ENCODE data around the gene CIDEB.
"Not testable (repeated sequence)": the region's sequence is repeated elsewhere in the genome, so short reads cannot be mapped to it uniquely, and the experiment has no call there.

Gene CIDEB

DNA sequence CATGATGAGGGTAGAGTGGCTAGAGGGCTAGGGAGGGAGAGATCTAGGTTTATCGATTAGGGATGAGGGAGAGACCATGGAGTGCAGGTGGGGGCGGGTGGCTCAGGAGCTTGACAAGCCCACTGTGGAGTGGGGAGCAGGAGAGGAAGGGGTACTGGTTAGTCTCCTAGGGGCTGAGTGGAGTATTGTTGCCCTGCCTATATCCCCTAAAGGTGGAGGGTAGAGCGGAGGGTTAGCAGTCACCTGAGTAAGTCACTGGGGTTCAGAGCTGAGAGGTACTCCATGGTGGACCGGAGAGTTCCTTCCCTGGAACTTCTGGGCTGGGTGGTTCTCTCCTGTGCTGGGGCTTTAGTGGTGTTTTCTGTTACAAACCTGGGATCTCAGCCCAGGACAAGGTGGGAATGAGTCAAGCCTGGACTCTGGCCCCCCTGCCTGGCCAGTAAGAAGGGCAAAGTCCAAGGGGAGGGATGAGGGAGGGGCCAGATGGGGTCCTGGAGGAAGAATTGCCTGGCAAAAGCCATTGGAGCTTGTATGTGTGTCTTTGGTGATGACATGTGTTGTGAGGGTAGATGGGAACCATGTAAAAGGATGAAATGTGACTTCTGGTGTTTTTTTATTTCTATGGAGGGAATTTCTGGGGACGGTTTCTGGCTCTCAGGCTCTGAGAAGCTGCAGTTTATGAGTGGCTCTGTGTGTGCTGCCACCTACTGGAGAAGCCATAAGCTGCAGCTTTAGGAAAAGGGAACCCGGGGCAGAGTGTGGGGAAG is at the start of gene CIDEB:
Gene CIDEB (minus strand): TSS at position 403 of the 767 bp plus-strand sequence. CDS start 119 bp downstream, at position 284.
- no peak for DNase-seq (ENCODE audit: low read depth in 2 of 2)

GRCh38 chr14:24356208-24356607 is 48.4 kb upstream of the CIDEB start:
- no peak for DNase-seq (ENCODE audit: low read depth in 2 of 2)

- DNase-seq (ENCODE audit: low read depth in 2 of 2), result no peak
Observed at GRCh38 chr14:24355009-24355408, 47.2 kb upstream of the CIDEB start.

DNA sequence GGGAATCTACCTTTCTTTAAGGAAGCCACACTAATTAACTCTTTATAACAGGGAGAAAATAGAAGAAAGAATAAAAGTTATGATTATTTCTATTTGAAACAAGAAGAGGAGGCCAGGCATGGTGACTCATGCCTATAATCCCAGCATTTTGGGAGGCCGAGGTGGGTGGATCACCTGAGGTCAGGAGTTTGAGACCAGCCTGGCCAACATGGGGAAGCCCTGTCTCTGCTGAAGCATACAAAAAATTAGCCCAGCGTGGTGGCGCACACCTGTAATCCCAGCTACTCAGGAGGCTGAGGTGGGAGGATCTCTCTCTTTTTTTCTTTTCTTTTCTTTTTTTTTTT is 46.7 kb upstream of the CIDEB start:
- DNase-seq (ENCODE audit: low read depth in 2 of 2), result not testable (repeated sequence)

DNA sequence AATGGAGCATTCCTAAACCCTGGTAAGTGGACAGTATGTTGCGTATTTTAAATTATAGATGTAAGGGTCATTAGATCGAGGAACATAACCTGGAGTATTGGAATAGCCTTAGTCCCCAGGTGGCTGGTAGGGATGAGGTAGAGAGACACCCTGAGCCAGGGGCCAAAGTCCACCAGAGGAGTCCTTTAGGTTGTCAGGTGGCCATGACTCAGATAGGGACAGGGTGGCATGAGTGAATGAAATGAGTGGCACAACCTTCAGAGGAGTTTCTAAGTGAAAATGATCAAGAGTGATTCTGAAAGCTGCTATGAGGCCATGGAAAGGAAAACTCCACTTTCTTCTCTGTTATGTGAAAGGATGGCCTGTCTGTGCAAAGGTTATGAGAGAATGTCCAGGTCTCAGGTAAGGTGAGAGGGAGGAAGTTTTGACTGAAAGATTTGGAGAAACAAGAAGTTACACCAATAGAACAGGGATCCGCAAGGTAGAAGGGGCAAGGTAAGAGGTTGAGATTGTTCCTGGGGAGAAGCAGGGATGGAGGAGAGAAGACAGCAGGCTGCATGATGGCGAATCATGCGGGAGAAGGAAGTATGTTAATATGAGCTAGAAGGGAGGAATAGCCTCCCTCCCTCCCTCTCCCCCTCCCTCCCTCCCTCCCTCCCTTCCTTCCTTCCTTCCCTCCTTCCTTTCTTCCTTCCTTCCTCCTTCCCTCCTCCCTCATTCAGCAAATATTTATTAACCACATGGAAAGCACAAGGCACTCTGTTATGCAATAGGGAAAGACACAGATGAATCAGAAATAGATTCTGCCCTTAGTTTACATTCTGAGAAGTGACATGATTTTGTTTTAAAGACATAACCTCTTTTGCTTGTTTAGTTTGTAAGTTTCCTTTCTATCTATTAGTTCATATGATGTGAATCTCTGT is 46.0 kb upstream of the CIDEB start:
- no peak for DNase-seq (ENCODE audit: low read depth in 2 of 2)

DNA sequence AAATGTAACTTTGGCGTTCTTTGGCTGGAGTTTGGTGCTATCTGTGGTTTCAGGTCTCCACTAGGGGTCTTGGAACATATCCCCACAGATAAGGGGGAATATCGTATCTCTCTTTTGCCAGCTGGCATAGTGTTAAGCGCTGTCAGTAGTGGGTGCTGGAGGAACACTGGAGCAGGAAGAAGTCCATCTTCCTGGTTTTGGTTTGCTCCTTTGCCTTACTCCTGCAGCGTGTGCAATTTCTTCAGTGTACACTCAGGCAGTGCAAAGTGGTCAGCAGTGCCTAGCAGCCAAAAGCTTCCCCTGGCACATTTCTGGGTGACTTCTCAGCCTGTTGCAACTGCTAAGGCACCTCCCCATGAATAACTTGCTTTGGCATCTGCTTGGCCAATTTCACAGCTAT is 43.7 kb upstream of the CIDEB start:
- DNase-seq (ENCODE audit: low read depth in 2 of 2), result no peak

GRCh38 chr14:24349742-24350141 is 42.0 kb upstream of the CIDEB start:
- DNase-seq (ENCODE audit: low read depth in 2 of 2), result no peak

DNA sequence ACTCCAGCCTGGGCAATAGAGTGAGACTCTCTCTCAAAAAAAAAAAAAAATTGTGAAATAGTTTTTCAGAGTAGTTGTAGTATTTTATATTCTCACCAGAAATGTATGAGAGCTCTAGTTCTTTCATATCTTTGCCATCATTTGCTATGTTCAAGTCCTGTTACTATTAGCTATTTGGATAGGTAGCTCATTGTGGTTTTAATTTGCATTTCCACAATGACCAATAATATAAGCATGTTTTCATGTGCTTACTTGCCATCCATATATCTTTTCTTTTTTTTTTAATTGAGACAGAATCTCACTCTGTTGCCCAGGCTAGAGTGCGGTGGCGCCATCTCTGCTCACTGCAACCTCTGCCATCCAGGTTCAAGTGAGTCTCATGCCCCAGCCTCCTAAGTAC is 40.4 kb upstream of the CIDEB start:
- no peak for DNase-seq (ENCODE audit: low read depth in 2 of 2)

DNA sequence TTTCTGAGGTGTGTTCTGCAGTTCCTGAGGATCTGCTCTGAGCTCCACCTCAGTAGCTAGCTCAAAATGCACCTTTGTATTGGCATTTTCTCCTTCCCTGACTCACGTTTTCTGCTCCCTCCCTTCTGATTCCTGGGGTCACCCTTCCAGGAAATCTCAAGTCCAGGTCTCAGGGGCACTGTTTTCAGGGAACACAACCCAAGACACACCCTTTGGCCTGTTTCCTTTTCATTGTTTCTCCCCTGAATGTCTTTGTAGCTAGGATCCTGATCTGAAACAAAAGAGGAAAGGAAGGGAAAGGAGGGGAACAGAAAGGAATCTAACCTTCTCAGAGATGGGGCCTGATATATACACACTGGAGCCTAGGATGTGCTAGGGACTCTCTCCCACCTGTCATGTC is 39.4 kb upstream of the CIDEB start:
- DNase-seq (ENCODE audit: low read depth in 2 of 2), result no peak

DNA sequence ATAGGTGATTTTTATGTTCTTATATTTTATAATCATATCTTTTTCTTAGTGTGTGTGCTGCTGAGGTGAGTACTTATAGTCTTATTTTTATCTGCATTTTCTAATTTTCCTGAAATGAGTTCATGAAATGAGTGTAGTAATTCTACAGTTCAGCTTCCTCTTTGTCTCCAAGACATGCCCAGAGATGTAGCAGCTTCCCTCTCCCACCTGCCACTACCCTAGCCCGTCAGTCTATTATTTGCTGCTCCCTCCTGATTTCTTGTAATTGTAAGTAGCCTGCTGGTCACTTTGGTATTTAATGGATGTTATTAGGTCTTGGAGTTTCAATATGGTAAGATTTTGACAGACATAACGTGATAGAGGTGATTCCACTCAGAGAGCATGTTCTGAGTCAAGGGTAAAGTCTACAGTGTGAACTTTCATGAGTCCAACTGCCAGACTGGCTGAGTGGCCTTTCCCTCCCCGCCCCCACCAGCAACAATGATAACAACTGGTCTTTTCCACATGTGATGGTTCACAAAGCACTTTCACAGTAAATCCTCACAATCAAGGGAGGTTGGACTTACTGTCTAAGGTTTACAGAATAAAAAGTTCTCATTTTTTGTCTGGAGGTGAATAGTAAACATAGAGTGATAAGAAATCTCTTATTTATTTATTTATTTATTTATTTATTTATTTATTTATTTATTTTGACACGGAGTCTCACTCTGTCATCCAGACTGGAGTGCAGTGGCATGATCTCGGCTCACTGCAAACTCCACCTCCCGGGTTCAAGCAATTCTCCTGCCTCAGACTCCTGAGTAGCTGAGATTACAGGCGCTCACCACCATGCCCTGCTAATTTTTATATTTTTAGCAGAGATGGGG is 36.3 kb upstream of the CIDEB start:
- DNase-seq (ENCODE audit: low read depth in 2 of 2), result no peak

DNA sequence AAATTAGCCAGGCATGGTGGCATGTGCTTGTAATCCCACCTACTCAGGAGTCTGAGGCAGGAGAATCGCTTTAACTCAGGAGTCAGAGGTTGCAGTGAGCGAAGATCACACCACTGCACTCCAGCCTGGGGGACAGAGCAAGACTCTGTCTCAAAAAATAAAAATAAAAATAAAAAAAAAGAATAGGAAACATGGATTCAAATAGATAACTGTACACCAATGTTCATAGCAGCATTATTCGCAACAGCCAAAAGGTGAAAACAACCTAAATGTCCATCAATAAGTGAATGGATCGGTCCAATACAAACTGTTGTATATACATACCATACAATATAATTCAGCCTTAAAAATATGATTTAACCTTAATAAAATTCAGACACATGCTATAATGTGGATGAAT is 35.1 kb upstream of the CIDEB start:
- DNase-seq (ENCODE audit: low read depth in 2 of 2), result no peak

DNA sequence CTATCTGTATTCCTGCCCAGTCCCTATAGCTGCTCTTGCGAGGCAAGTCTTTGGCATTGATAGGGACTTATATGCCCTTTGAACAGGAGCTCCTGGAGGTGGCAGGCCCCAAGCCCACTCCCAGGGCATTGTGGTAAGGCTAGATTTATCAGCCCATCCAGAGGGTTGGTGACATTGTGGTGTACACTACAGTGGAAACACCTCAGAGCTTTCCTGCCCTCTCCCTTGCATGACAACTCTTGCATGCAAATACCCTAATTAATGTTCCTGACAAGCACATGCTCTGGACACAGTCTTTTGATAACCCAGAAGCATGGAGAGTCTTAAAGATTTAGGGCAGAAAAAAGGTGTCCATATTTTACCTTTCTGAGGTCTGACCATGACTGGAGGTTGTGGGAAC is 32.8 kb upstream of the CIDEB start:
- DNase-seq (ENCODE audit: low read depth in 2 of 2), result no peak

DNA sequence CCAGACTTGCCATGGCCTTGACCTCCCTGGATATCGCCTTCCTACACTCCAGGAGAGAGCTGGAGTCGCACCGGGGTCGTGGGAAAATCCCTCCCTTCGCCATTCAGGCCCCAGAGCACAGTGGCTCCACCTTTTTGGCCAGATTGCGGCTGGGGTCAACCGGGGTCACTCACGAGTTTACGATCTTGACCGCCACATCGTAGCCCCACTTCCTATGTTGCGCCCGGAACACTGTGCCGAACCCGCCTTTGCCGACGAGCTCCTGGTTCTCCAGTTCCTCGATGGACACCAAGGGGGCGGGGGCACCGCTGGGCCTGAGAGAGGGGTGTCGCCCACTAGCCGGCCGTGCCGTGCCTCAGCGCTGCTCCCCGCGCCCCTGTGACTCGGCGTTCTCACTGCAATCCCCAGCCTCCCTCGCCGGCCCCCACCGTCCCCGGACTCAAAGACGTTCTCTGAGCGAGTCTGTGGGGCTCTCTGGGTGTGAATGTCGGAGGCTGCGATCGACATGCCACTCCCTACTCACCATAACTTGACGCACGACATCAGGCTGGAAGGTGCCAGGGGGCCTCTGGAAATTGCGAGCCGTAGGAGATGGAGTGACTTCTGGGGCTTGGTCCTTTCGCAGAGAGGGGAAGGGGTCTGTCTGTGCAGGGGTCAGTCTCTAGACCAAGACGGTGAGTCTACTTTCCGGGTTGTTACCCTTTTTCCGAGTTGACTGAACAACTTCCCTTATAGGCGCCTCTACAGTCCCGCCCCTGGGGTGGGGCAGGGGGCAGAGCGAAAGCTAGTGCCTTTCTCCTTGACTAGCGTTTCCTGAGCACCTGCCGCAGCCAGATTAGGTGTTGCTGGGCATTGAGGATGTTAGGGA is 31.7 kb upstream of the CIDEB start, which contains the start of gene RIPK3:
Gene RIPK3 (minus strand): TSS at position 708 of the 868 bp plus-strand sequence. CDS start 165 bp downstream, at position 543.
- peak in 1 of 2 donors; percentile 47 for DNase-seq (ENCODE audit: low read depth in 2 of 2)

DNA sequence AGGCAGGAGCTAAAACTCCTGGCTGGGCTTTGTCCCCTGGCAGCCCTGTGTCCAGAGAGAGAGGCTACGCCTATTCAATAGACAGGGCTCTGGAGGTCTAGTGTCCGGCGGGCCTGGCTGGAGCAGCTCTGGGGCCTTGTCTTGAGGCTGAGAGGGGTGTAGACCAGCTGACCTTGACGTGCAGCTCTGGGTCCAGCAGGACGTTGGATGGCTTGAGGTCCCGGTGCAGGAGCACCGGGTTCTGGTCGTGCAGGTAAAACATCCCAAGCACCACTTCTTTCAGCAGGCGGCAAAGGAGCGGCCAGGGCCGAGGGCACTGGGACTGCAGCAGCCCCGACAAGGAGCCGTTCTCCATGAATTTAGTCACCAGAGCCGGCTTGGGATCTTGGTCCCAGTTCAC is 31.1 kb upstream of the CIDEB start:
- no peak for DNase-seq (ENCODE audit: low read depth in 2 of 2)

GRCh38 chr14:24337824-24338175 is 30.0 kb upstream of the CIDEB start:
- DNase-seq (ENCODE audit: low read depth in 2 of 2), result no peak

GRCh38 chr14:24337144-24337823 is 29.5 kb upstream of the CIDEB start:
- DNase-seq (ENCODE audit: low read depth in 2 of 2), result no peak

GRCh38 chr14:24335461-24336171 is 27.8 kb upstream of the CIDEB start:
- no peak for DNase-seq (ENCODE audit: low read depth in 2 of 2)

DNA sequence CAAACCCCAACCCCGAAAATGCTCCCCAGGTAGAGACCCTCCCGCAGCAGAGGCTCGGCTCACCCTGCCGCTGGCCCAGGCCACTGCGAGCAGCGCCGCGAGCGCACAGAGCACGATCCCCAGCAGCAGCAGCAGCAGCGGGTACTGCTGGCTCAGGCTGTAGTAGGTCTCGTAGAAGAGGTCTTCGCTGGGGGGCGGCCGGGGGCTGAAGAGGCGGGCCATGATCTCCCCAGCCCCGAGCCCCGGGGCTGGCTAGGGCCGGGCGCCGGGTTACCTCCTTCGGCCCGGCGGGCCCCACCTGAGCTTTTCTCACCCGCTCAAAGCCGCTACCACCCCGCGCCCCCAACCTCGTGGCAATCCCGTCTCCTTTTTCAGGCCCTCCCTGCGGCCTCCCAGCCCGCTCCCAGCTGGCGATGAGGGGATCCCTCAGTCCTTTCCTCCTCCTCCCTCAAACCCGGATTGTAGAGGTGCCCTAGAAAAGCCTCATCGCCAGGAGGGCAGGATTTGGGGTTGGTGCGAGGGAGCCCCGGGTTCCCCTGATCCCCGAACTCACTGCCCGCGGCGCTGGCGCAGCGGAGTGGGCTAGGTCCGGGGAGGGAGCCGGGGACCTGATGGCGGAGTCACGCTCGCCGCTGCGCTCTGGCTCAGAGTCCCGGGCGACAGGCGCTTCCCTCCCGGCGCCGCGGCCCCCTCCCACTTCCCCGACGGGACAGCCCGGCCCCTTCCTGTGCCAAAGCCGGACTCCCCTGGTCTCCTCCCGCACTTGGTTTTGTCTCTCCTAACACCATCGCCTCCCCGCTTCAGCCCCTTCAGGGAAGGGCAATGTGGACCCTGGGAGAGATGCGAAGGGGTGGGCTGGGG is 26.9 kb upstream of the CIDEB start, which contains the start of gene ADCY4:
Gene ADCY4 (minus strand): TSS at position 641 of the 861 bp plus-strand sequence. CDS start 419 bp downstream, at position 222.
- no peak for DNase-seq (ENCODE audit: low read depth in 2 of 2)
